K562 (cell line): ENCODE results near the gene ABCA7. TPM values are rescaled to one million over a fixed set of nuclear protein-coding genes. Genes with fewer than 3 reads are reported as not detected.

Experiments used
- ATF2 ChIP-seq: sonication (generic); formaldehyde crosslinking; IDR thresholded peaks from 2 replicates; pipeline ENCODE4 v1.8.1; 2022; ENCODE audit warnings: missing genetic modification reagents
- HCFC1 ChIP-seq: IDR thresholded peaks from 2 replicates; pipeline ENCODE4 v1.6.1; 2012; ENCODE audit warnings: low read depth, low read length, improper control_type of control experiment
- IRF9 ChIP-seq: fragments of 450-650 bp; IDR thresholded peaks from 2 replicates; pipeline ENCODE4 v1.6.1; 2016; ENCODE audit warnings: missing biosample characterization, missing genetic modification characterization
- MAX ChIP-seq: sonication (generic); formaldehyde crosslinking; IDR thresholded peaks from 2 replicates; pipeline ENCODE4 v1.9.0; 2022; ENCODE audit warnings: mild to moderate bottlenecking, missing genetic modification reagents
- MECOM ChIP-seq: fragments of 250-450 bp; sonication (Bioruptor Pico); IDR thresholded peaks from 2 replicates; pipeline ENCODE4 v1.8.0; 2022; ENCODE audit warnings: inconsistent platforms
- NFYB ChIP-seq: IDR thresholded peaks from 2 replicates; pipeline ENCODE4 v1.6.1; 2011; ENCODE audit warnings: mild to moderate bottlenecking, moderate library complexity; ENCODE audit not compliant: insufficient read length; ENCODE audit errors: extremely low read depth
- PKNOX1 ChIP-seq: fragments of 450-650 bp; IDR thresholded peaks from 2 replicates; pipeline ENCODE4 v1.6.1; 2016
- SAFB ChIP-seq: fragments of 200-400 bp; formaldehyde crosslinking; IDR thresholded peaks from 2 replicates; pipeline ENCODE4 v1.6.1; 2017; ENCODE audit warnings: low read depth, low read length, borderline replicate concordance
- SIN3A ChIP-seq, 2 experiments: fragments of 150-350 bp in 1 of 2; IDR thresholded peaks; 2 replicates each; pipeline ENCODE4 v1.6.1; 2011 to 2016; ENCODE audit warnings: borderline replicate concordance in 2 of 2, low read depth in 2 of 2, low read length in 2 of 2, mild to moderate bottlenecking in 2 of 2, moderate library complexity in 2 of 2; ENCODE audit not compliant: control insufficient read depth in 1 of 2
- SMARCB1 ChIP-seq: IDR thresholded peaks from 2 replicates; pipeline ENCODE4 v1.6.1; 2011; ENCODE audit warnings: improper control_type of control experiment, low read depth; ENCODE audit not compliant: insufficient read length
- SUPT5H ChIP-seq: fragments of 450-650 bp; IDR thresholded peaks from 2 replicates; pipeline ENCODE4 v1.6.1; 2016
- TFE3 ChIP-seq: fragments of 450-650 bp; formaldehyde crosslinking; IDR thresholded peaks from 2 replicates; pipeline ENCODE4 v1.4.0; 2020; ENCODE audit warnings: mild to moderate bottlenecking, mixed read lengths
- VEZF1 ChIP-seq: fragments of 200-800 bp; sonication (Bioruptor generic); IDR thresholded peaks from 2 replicates; pipeline ENCODE4 v1.6.1; 2017; ENCODE audit warnings: missing genetic modification characterization, missing compliant biosample characterization
- ZBTB43 ChIP-seq: sonication (generic); formaldehyde crosslinking; IDR thresholded peaks from 2 replicates; pipeline ENCODE4 v1.8.0; 2023; ENCODE audit warnings: mild to moderate bottlenecking, missing genetic modification reagents
- ZNF232 ChIP-seq: sonication (generic); formaldehyde crosslinking; IDR thresholded peaks from 2 replicates; pipeline ENCODE4 v1.8.0; 2022; ENCODE audit warnings: mild to moderate bottlenecking, missing genetic modification reagents
- ZNF316 ChIP-seq: fragments of 450-650 bp; IDR thresholded peaks from 2 replicates; pipeline ENCODE4 v1.6.1; 2016
- ZNF740 ChIP-seq, 3 experiments: fragments of 200-800 bp in 1 of 3; sonication (Bioruptor generic) in 1 of 3; sonication (generic) in 1 of 3; formaldehyde crosslinking in 1 of 3; IDR thresholded peaks; 2 replicates each; pipeline versions ENCODE4 v1.6.1 to v1.8.0; 2016 to 2022; ENCODE audit warnings: mild to moderate bottlenecking in 2 of 3, missing compliant biosample characterization in 2 of 3, missing genetic modification characterization in 2 of 3, missing genetic modification reagents in 1 of 3
- polyA plus RNA-seq, 8 experiments: library from polyadenylated mRNA; depleted of rRNA in 4 of 8; stranded (reverse) in 5 of 8; unstranded in 3 of 8; fragments of >200 nt; fragmentation: Nextera tagmentation in 2 of 8; fragmentation: Illumina TruSeq in 1 of 8; extraction: Ambion mirVana in 2 of 8; extraction: Trizol in 1 of 8; gene quantifications; 2 replicates each; pipeline versions ENCODE4 v1.2.1 to v1.2.3, GENCODE V29; 2011 to 2014; ENCODE audit warnings: inconsistent platforms in 1 of 8, missing spikeins in 1 of 8
- total RNA-seq, 7 experiments: library from RNA; depleted of rRNA in 6 of 7; stranded (reverse); fragments of >200 nt in 6 of 7; fragmentation: Illumina TruSeq in 2 of 7; extraction: Trizol in 2 of 7; gene quantifications; 2 replicates each; pipeline versions ENCODE4 v1.2.1 to v1.2.3, GENCODE V29; 2011 to 2021; ENCODE audit warnings: low replicate concordance in 1 of 7

The ABCA7 gene
- total and polyA plus RNA-seq, 9 of the 15 experiments (the other 6 are each of a cell fraction or from before 2014, with no cell fraction given), result 2.3 to 96.1 (median 31.2) TPM

- TF ChIP-seq NFYB (no peak), SUPT5H (no peak), ZBTB43 (CRISPR knock-in tag) (no peak), TFE3 (CRISPR knock-in tag) (0 out of 2 replicates have a peak, but pooled peaks have one; percentile 17), MAX (CRISPR knock-in tag) (peak; percentile 68), SIN3A (IDR thresholded peaks at IDR 0.05; ENCODE audit: borderline replicate concordance in 2 of 2, control insufficient read depth in 1 of 2, low read depth in 2 of 2, low read length in 2 of 2) (peak in 1 of 2 experiments; percentile 66; a peak in 2 of 4 replicates), SAFB (peak; percentile 85), ZNF316 (no peak), HCFC1 (no peak), ATF2 (CRISPR knock-in tag) (no peak), MECOM (CRISPR knock-in tag) (no peak), SMARCB1 (no peak), IRF9 (no peak), ZNF740 (CRISPR knock-in tag; IDR thresholded peaks at IDR 0.05) (no peak; the same call in 1 of the 2 replicates), ZNF740 (tag; IDR thresholded peaks at IDR 0.05) (no peak), VEZF1 (CRISPR knock-in tag) (peak; percentile 40), PKNOX1 (no peak), ZNF232 (CRISPR knock-in tag) (no peak)
Measured at GRCh38 chr19:1066748-1067340, 26.9 kb downstream of the ABCA7 start, which contains the start of gene ARHGAP45 (continued).
